Mesenchymal stem cell (in vitro differentiated cells and primary cell): ENCODE results near the gene NLRP6.

Experiments
- DNase-seq: peaks from one replicate; pipeline ENCODE4 v3.0.0-alpha.2; 2013
- H2AFZ ChIP-seq: one replicate; pipeline ENCODE4 v1.6.1; 2013; ENCODE audit warnings: low read depth, mild to moderate bottlenecking, control low read depth, inconsistent platforms, low read length, moderate library complexity
- H2AK5ac ChIP-seq: 2 replicates; pipeline ENCODE4 v1.6.1; 2013; ENCODE audit warnings: low read length, moderate library complexity, mild to moderate bottlenecking, inconsistent platforms; ENCODE audit not compliant: severe bottlenecking
- H2BK120ac ChIP-seq: one replicate; pipeline ENCODE4 v1.6.1; 2013; ENCODE audit warnings: low read depth, mild to moderate bottlenecking, inconsistent platforms, low read length, moderate library complexity
- H2BK12ac ChIP-seq, 2 experiments: one replicate each; pipeline ENCODE4 v1.6.1; 2013; ENCODE audit warnings: inconsistent platforms in 2 of 2, low read length in 2 of 2, mild to moderate bottlenecking in 2 of 2, moderate library complexity in 2 of 2, control low read depth in 1 of 2
- H2BK15ac ChIP-seq: one replicate; pipeline ENCODE4 v1.6.1; 2013; ENCODE audit warnings: mild to moderate bottlenecking, low read depth, inconsistent platforms; ENCODE audit not compliant: poor library complexity, severe bottlenecking
- H2BK5ac ChIP-seq: 2 replicates; pipeline ENCODE4 v1.6.1; 2013; ENCODE audit warnings: low read depth, mild to moderate bottlenecking, low read length, control low read depth, inconsistent platforms; ENCODE audit not compliant: poor library complexity, severe bottlenecking
- H3K14ac ChIP-seq, 2 experiments: one replicate each; pipeline ENCODE4 v1.6.1; 2013; ENCODE audit warnings: inconsistent platforms in 2 of 2, low read length in 2 of 2, control low read depth in 1 of 2, mild to moderate bottlenecking in 1 of 2, moderate library complexity in 1 of 2
- H3K18ac ChIP-seq, 2 experiments: one replicate each; pipeline ENCODE4 v1.6.1; 2013; ENCODE audit warnings: inconsistent platforms in 2 of 2, low read length in 2 of 2, control low read depth in 1 of 2, low read depth in 1 of 2, mild to moderate bottlenecking in 1 of 2
- H3K23ac ChIP-seq, 2 experiments: one replicate each; pipeline ENCODE4 v1.6.1; 2013; ENCODE audit warnings: inconsistent platforms in 2 of 2, low read length in 2 of 2, mild to moderate bottlenecking in 2 of 2, moderate library complexity in 2 of 2, control low read depth in 1 of 2
- H3K27ac ChIP-seq: 2 replicates; pipeline ENCODE4 v1.5.1; 2013; ENCODE audit warnings: mild to moderate bottlenecking, moderate library complexity, low read length, control low read depth, inconsistent platforms; ENCODE audit not compliant: poor library complexity, severe bottlenecking
- H3K27me3 ChIP-seq, 2 experiments: 2 replicates each; pipeline versions ENCODE4 v1.6.1 to v1.7.0; 2013; ENCODE audit warnings: low read length in 2 of 2, mild to moderate bottlenecking in 2 of 2, moderate library complexity in 2 of 2, control low read depth in 1 of 2, inconsistent platforms in 1 of 2; ENCODE audit not compliant: control insufficient read depth in 1 of 2, insufficient read depth in 1 of 2
- H3K36me3 ChIP-seq, 2 experiments: 2 replicates each; pipeline versions ENCODE4 v1.6.1 to v1.7.0; 2013; ENCODE audit warnings: low read length in 2 of 2, control low read depth in 1 of 2, inconsistent platforms in 1 of 2, low read depth in 1 of 2, mild to moderate bottlenecking in 1 of 2; ENCODE audit not compliant: insufficient read depth in 2 of 2, control insufficient read depth in 1 of 2
- H3K4ac ChIP-seq, 2 experiments: one replicate each; pipeline ENCODE4 v1.6.1; 2013; ENCODE audit warnings: inconsistent platforms in 2 of 2, low read length in 2 of 2, mild to moderate bottlenecking in 2 of 2, moderate library complexity in 2 of 2, control low read depth in 1 of 2, low read depth in 1 of 2
- H3K4me1 ChIP-seq: 2 replicates; pipeline ENCODE4 v1.6.1; 2013; ENCODE audit warnings: low read depth, low read length, control low read depth; ENCODE audit not compliant: control insufficient read depth, insufficient read depth
- H3K4me2 ChIP-seq: 2 replicates; pipeline ENCODE4 v1.6.1; 2013; ENCODE audit warnings: low read length, mild to moderate bottlenecking, inconsistent platforms; ENCODE audit not compliant: poor library complexity, severe bottlenecking
- H3K4me3 ChIP-seq, 2 experiments: 2 replicates each; pipeline versions ENCODE4 v1.5.1 to v1.7.0; 2013; ENCODE audit warnings: low read length in 2 of 2, mild to moderate bottlenecking in 2 of 2, control low read depth in 1 of 2, low read depth in 1 of 2; ENCODE audit not compliant: insufficient read depth in 1 of 2
- H3K79me1 ChIP-seq: replicated peaks from 2 replicates; pipeline ENCODE4 v1.6.1; 2013; ENCODE audit warnings: mild to moderate bottlenecking, control low read depth, low read length, inconsistent platforms; ENCODE audit not compliant: poor library complexity, severe bottlenecking
- H3K9ac ChIP-seq: 2 replicates; pipeline ENCODE4 v1.7.0; 2013; ENCODE audit warnings: mild to moderate bottlenecking, low read length, moderate library complexity
- H3K9me3 ChIP-seq: 2 replicates; pipeline ENCODE4 v1.7.0; 2013; ENCODE audit warnings: mild to moderate bottlenecking, low read length; ENCODE audit not compliant: control insufficient read depth
- H4K8ac ChIP-seq: one replicate; pipeline ENCODE4 v1.6.1; 2013; ENCODE audit warnings: inconsistent platforms, mild to moderate bottlenecking, low read length, moderate library complexity
- H4K91ac ChIP-seq: one replicate; pipeline ENCODE4 v1.6.1; 2013; ENCODE audit warnings: mild to moderate bottlenecking, low read length, inconsistent platforms
- WGBS: methylation state at CpG from one replicate; pipeline ENCODE4 v1.1.7; 2013; ENCODE audit warnings: mixed read lengths; 5-methylcytosine and 5-hydroxymethylcytosine counted together

Gene NLRP6

GRCh38 chr11:272931-273198 is 5.3 kb upstream of the NLRP6 start:
- H4K8ac ChIP-seq, result no peak overlapping the region
- no peaks in the 10 kb centered on the region for H3K79me1 ChIP-seq
- H4K91ac ChIP-seq, result no peak overlapping the region
- no peak overlapping the region for H2AFZ ChIP-seq
- no peak overlapping the region for H2BK12ac ChIP-seq
- no peak overlapping the region for H2BK15ac ChIP-seq
- no peak overlapping the region for H3K23ac ChIP-seq
- H3K4me3 ChIP-seq, result no peak overlapping the region
- no peak overlapping the region for H3K18ac ChIP-seq
- peaks cover 7 to 63% of the 10 kb centered on the region in 2 experiments for H3K27me3 ChIP-seq
- H2BK120ac ChIP-seq, result no peak overlapping the region
- peaks cover 6% of the 10 kb centered on the region for H3K4me1 ChIP-seq
- H3K4me2 ChIP-seq, result no peak overlapping the region
- no peak overlapping the region for H3K4ac ChIP-seq
- no peak overlapping the region for H2AK5ac ChIP-seq
- peaks cover 21% of the 10 kb centered on the region for H3K9me3 ChIP-seq
- H3K27ac ChIP-seq, result no peak overlapping the region
- WGBS, result 86% methylated on average over 6 of the region's 6 CpGs
- DNase-seq, result no peak
- no peak overlapping the region for H2BK5ac ChIP-seq
- H3K9ac ChIP-seq, result no peak overlapping the region
- H3K14ac ChIP-seq, result no peak overlapping the region
- H3K36me3 ChIP-seq, result no peaks in the 10 kb centered on the region

- Histone ChIP-seq H3K18ac (no peak overlapping the region), H3K4me3 (no peak overlapping the region), H2BK12ac (no peak overlapping the region), H3K14ac (no peak overlapping the region), H2BK120ac (no peak overlapping the region), H3K9ac (no peak overlapping the region), H2BK5ac (no peak overlapping the region), H2AK5ac (no peak overlapping the region), H3K23ac (no peak overlapping the region), H3K79me1 (no peaks in the 10 kb centered on the region), H2AFZ (no peak overlapping the region), H4K91ac (no peak overlapping the region), H3K4ac (no peak overlapping the region), H2BK15ac (no peak overlapping the region), H3K27me3 (peaks cover 5 to 81% of the 10 kb centered on the region in 2 experiments), H4K8ac (no peak overlapping the region), H3K4me2 (no peak overlapping the region), H3K27ac (no peak overlapping the region), H3K4me1 (peaks cover 6% of the 10 kb centered on the region), H3K36me3 (no peaks in the 10 kb centered on the region), H3K9me3 (peaks cover 21% of the 10 kb centered on the region)
- DNase-seq, result no peak
These were observed 2.0 kb upstream of the NLRP6 start for GRCh38 chr11:276219-276618.

GRCh38 chr11:279040-279965 is 1.1 kb downstream of the NLRP6 start:
- H2BK5ac ChIP-seq, result no peak overlapping the region
- H3K18ac ChIP-seq, result no peak overlapping the region
- no peak overlapping the region for H3K4me3 ChIP-seq
- H2BK15ac ChIP-seq, result no peak overlapping the region
- H3K4ac ChIP-seq, result no peak overlapping the region
- no peaks in the 10 kb centered on the region for H3K36me3 ChIP-seq
- H3K14ac ChIP-seq, result no peak overlapping the region
- H2AFZ ChIP-seq, result no peak overlapping the region
- no peak overlapping the region for H4K8ac ChIP-seq
- no peak overlapping the region for H3K4me2 ChIP-seq
- no peak for DNase-seq
- 93% methylated on average over 97 of the region's 97 CpGs for WGBS
- H3K23ac ChIP-seq, result no peak overlapping the region
- no peaks in the 10 kb centered on the region for H3K79me1 ChIP-seq
- H3K27me3 ChIP-seq, result peaks cover 10 to 87% of the 10 kb centered on the region in 2 experiments
- H2AK5ac ChIP-seq, result no peak overlapping the region
- H3K9me3 ChIP-seq, result peaks cover 21% of the 10 kb centered on the region
- no peak overlapping the region for H3K27ac ChIP-seq
- H2BK120ac ChIP-seq, result no peak overlapping the region
- H3K4me1 ChIP-seq, result peaks cover 4% of the 10 kb centered on the region
- no peak overlapping the region for H2BK12ac ChIP-seq
- no peak overlapping the region for H3K9ac ChIP-seq
- H4K91ac ChIP-seq, result no peak overlapping the region

DNA sequence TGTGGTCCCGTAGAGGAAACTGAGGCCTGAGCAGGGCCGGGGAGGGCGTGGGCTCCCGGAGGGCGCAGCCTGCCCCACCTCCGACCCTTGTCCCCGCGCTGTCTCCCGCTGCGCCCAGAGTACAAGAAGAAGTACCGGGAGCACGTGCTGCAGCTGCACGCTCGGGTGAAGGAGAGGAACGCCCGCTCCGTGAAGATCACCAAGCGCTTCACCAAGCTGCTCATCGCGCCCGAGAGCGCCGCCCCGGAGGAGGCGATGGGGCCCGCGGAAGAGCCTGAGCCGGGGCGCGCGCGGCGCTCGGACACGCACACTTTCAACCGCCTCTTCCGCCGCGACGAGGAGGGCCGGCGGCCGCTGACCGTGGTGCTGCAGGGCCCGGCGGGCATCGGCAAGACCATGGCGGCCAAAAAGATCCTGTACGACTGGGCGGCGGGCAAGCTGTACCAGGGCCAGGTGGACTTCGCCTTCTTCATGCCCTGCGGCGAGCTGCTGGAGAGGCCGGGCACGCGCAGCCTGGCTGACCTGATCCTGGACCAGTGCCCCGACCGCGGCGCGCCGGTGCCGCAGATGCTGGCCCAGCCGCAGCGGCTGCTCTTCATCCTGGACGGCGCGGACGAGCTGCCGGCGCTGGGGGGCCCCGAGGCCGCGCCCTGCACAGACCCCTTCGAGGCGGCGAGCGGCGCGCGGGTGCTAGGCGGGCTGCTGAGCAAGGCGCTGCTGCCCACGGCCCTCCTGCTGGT is 1.9 kb downstream of the NLRP6 start:
- WGBS, result 96% methylated on average over 81 of the region's 85 CpGs

More for the DNA sequence above, 1.9 kb downstream of the NLRP6 start:
- peaks cover 18% of the 10 kb centered on the region for H3K9me3 ChIP-seq
- no peak overlapping the region for H2BK12ac ChIP-seq
- H3K36me3 ChIP-seq, result no peaks in the 10 kb centered on the region
- no peak overlapping the region for H3K4me3 ChIP-seq
- H3K9ac ChIP-seq, result no peak overlapping the region
- H3K27ac ChIP-seq, result no peak overlapping the region
- no peak overlapping the region for H4K91ac ChIP-seq
- no peak overlapping the region for H2AK5ac ChIP-seq
- H3K79me1 ChIP-seq, result no peaks in the 10 kb centered on the region
- no peak overlapping the region for H2AFZ ChIP-seq
- H3K4me1 ChIP-seq, result peaks cover 5% of the 10 kb centered on the region
- no peak overlapping the region for H2BK5ac ChIP-seq
- H2BK120ac ChIP-seq, result no peak overlapping the region
- no peak overlapping the region for H3K18ac ChIP-seq
- H3K14ac ChIP-seq, result no peak overlapping the region
- no peak overlapping the region for H3K23ac ChIP-seq
- no peak overlapping the region for H4K8ac ChIP-seq
- no peak for DNase-seq
- no peak overlapping the region for H3K4me2 ChIP-seq
- peaks cover 10 to 85% of the 10 kb centered on the region in 2 experiments for H3K27me3 ChIP-seq
- no peak overlapping the region for H3K4ac ChIP-seq
- H2BK15ac ChIP-seq, result no peak overlapping the region
